Endodermal cell (in vitro differentiated cells): ENCODE measurements around the gene NCAPG2. TPM values are rescaled to one million over a fixed set of nuclear protein-coding genes. Genes with fewer than 3 reads are reported as not detected.

Experiments
- DNase-seq: peaks from one replicate; pipeline ENCODE4 v3.0.0-alpha.2; 2017
- H3K27ac ChIP-seq: 2 replicates; pipeline ENCODE4 v1.5.1; 2013; ENCODE audit warnings: mild to moderate bottlenecking, low read depth, low read length, moderate library complexity
- H3K27me3 ChIP-seq: 2 replicates; pipeline ENCODE4 v1.6.1; 2013; ENCODE audit warnings: mild to moderate bottlenecking, low read length, moderate library complexity; ENCODE audit not compliant: insufficient read depth, control insufficient read depth, poor library complexity, severe bottlenecking
- H3K36me3 ChIP-seq: 2 replicates; pipeline ENCODE4 v1.7.0; 2013; ENCODE audit warnings: mild to moderate bottlenecking, low read length, moderate library complexity; ENCODE audit not compliant: control insufficient read depth, insufficient read depth
- H3K4me1 ChIP-seq: one replicate; pipeline ENCODE4 v1.7.0; 2013; ENCODE audit warnings: low read length; ENCODE audit not compliant: control insufficient read depth, insufficient read depth
- H3K4me3 ChIP-seq: 2 replicates; pipeline ENCODE4 v1.5.1; 2013; ENCODE audit warnings: mild to moderate bottlenecking, low read length, moderate library complexity
- H3K9ac ChIP-seq: 2 replicates; pipeline ENCODE4 v1.6.1; 2013; ENCODE audit warnings: mild to moderate bottlenecking, low read length, moderate library complexity; ENCODE audit not compliant: poor library complexity, severe bottlenecking; ENCODE audit errors: extremely low read depth
- H3K9me3 ChIP-seq: 2 replicates; pipeline ENCODE4 v1.6.1; 2013; ENCODE audit warnings: mild to moderate bottlenecking, low read length, moderate library complexity; ENCODE audit not compliant: control insufficient read depth
- H3K27ac Mint-ChIP-seq: 2 replicates; pipeline ENCODE4 v1.8.0; 2020; ENCODE audit warnings: mixed read lengths
- H3K27me3 Mint-ChIP-seq: 2 replicates; pipeline ENCODE4 v1.8.0; 2021; ENCODE audit warnings: mild to moderate bottlenecking, mixed read lengths; ENCODE audit not compliant: insufficient read depth
- H3K36me3 Mint-ChIP-seq: 2 replicates; pipeline ENCODE4 v1.8.0; 2020; ENCODE audit warnings: low read depth, mixed read lengths
- H3K4me1 Mint-ChIP-seq: 2 replicates; pipeline ENCODE4 v1.8.0; 2020; ENCODE audit warnings: mixed read lengths
- H3K4me3 Mint-ChIP-seq: 2 replicates; pipeline ENCODE4 v1.8.0; 2020; ENCODE audit warnings: mild to moderate bottlenecking, moderate library complexity, mixed read lengths
- H3K9me3 Mint-ChIP-seq: 2 replicates; pipeline ENCODE4 v1.8.0; 2020; ENCODE audit warnings: mild to moderate bottlenecking, mixed read lengths
- WGBS, 2 experiments: methylation state at CpG; one replicate each; pipeline versions ENCODE4 v1.1.5 to v1.1.7; 2013; ENCODE audit warnings: missing lambda C conversion rate in 2 of 2, mixed read lengths in 1 of 2; ENCODE audit not compliant: insufficient coverage in 1 of 2, insufficient read length in 1 of 2; 5-methylcytosine and 5-hydroxymethylcytosine counted together
- total RNA-seq, 2 donors: library from RNA; stranded (reverse); fragmentation: NEBNext Ultra II Directional in 1 of 2; extraction: Animal tissue kit (Norgen Biotek cat#: 25700) in 1 of 2; gene quantifications; 2 replicates in 1 of 2; 3 replicates in 1 of 2; pipeline ENCODE4 v1.2.1, GENCODE V29; 2021
- TF ChIP-seq, protein P1 (sequence below): fragments of 200-600 bp; sonication (generic); conservative IDR thresholded peaks from 2 replicates; pipeline ENCODE4 v1.5.0; 2021; ENCODE audit warnings: antibody characterized with exemption, mild to moderate bottlenecking

Gene NCAPG2
- total RNA-seq, 2 donors from 2014 or later = 58.7 to 77.1 TPM

DNA sequence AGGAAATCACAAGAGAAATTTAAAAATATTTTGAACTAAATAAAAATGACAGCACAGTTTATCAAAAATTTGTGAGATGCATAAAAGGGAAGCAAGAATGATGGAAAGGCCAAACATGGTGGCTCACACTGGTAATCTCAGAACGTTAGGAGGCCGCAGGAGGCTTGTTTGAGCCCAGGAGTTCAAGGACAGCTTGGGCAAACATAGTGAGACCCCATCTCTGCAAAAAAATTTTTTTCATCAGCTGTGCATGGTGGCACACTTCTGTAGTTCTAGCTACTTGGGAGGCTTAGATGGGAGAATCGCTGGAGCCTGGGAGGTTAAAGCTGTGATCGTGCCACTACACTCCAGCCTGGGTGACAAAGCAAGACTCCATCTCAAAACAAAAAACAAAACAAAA, 62.5 kb downstream of the NCAPG2 start:
- peaks cover 57% of the 10 kb centered on the region for H3K36me3 Mint-ChIP-seq
- Histone ChIP-seq H3K27ac (no peak overlapping the region), H3K4me1 (no peaks in the 10 kb centered on the region), H3K36me3 (peaks cover 82% of the 10 kb centered on the region), H3K9me3 (no peaks in the 10 kb centered on the region), H3K9ac (no peak overlapping the region), H3K27me3 (no peaks in the 10 kb centered on the region), H3K4me3 (no peak overlapping the region)
- no peaks in the 10 kb centered on the region for H3K9me3 Mint-ChIP-seq
- TF ChIP-seq, protein P1, sequence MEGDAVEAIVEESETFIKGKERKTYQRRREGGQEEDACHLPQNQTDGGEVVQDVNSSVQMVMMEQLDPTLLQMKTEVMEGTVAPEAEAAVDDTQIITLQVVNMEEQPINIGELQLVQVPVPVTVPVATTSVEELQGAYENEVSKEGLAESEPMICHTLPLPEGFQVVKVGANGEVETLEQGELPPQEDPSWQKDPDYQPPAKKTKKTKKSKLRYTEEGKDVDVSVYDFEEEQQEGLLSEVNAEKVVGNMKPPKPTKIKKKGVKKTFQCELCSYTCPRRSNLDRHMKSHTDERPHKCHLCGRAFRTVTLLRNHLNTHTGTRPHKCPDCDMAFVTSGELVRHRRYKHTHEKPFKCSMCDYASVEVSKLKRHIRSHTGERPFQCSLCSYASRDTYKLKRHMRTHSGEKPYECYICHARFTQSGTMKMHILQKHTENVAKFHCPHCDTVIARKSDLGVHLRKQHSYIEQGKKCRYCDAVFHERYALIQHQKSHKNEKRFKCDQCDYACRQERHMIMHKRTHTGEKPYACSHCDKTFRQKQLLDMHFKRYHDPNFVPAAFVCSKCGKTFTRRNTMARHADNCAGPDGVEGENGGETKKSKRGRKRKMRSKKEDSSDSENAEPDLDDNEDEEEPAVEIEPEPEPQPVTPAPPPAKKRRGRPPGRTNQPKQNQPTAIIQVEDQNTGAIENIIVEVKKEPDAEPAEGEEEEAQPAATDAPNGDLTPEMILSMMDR = no peak
- H3K4me1 Mint-ChIP-seq = no peaks in the 10 kb centered on the region
- H3K27ac Mint-ChIP-seq = no peak overlapping the region
- DNase-seq = no peak
- H3K27me3 Mint-ChIP-seq = no peaks in the 10 kb centered on the region
- WGBS, 2 experiments = 94 to 100% methylated on average over 2 to 3 of the region's 4 CpGs
- no peak overlapping the region for H3K4me3 Mint-ChIP-seq

DNA sequence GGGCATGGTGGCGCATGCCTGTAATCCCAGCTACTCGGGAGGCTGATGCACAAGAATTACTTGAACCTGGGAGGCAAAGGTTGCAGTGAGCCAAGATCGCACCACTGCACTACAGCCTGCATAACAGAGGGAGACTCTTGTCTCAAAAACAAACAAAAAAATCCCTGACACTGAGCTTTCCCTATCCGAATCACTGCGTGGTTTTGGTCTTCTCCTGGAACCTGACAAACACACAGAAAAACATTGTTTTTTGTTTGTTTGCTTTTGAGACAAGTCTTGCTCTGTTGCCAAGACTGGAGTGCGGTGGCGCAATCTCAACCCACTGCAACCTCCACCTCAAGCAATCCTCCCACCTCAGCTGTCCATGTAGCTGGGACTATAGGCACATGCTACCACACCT, 66.6 kb downstream of the NCAPG2 start:
- Mint-ChIP-seq H3K9me3 (no peaks in the 10 kb centered on the region), H3K27me3 (no peaks in the 10 kb centered on the region), H3K4me3 (no peak overlapping the region), H3K4me1 (no peaks in the 10 kb centered on the region), H3K27ac (no peak overlapping the region), H3K36me3 (peaks cover 30% of the 10 kb centered on the region)
- no peaks in the 10 kb centered on the region for H3K27me3 ChIP-seq
- H3K4me3 ChIP-seq = no peak overlapping the region
- 93 to 94% methylated on average over 5 to 7 of the region's 7 CpGs for WGBS, 2 experiments
- DNase-seq = no peak
- no peak overlapping the region for H3K9ac ChIP-seq
- peaks cover 42% of the 10 kb centered on the region for H3K36me3 ChIP-seq
- TF ChIP-seq, protein P1 = no peak
- H3K4me1 ChIP-seq = no peaks in the 10 kb centered on the region
- H3K9me3 ChIP-seq = no peaks in the 10 kb centered on the region
- no peak overlapping the region for H3K27ac ChIP-seq

DNA sequence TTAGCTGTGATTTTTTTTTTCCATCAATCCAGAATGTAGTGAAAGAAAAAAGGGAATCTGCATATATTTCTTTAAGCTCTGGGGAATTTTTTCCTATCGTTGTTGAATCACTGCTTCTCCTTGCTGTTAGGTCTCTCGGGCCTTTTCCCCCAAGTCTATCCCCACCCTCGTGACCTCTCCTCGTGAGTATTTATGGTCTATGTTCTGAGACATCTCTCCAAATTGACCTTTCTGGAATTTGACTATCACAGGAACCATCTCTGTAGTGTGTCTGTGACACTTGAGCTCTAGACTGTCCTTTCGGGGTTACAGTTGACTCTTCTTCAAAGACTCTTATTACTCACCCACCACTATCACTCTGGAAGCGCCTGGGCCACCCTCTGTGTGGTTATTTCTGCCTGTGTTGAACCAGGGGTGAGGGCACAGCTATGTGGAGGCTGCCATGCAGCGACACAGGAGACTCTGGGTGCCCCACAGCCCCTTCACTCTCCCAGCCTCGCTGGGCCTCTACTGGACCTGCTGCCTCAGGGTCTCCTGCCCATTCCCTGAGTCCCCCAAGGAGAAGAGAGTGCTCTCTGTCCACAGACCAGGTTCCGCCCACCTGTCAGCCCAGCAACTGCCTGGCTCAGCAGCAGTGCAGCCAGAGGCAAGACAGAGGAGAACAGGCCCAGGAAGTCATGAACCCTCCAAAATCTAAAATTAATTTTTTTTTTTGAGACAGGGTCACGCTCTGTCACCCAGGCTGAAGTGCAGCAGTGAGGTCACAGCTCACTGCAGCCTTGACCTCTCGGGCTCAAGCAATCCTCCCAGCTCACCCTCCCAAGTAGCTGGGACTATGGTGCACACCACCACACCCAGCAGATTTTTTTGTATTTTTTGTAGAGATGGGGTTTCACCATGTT, 71.3 kb downstream of the NCAPG2 start:
- Histone ChIP-seq H3K27me3 (no peaks in the 10 kb centered on the region), H3K27ac (no peak overlapping the region), H3K4me1 (no peaks in the 10 kb centered on the region), H3K36me3 (peaks cover 27% of the 10 kb centered on the region), H3K9me3 (no peaks in the 10 kb centered on the region), H3K9ac (no peak overlapping the region), H3K4me3 (no peak overlapping the region)
- H3K36me3 Mint-ChIP-seq = peaks cover 42% of the 10 kb centered on the region
- H3K4me3 Mint-ChIP-seq = no peak overlapping the region
- TF ChIP-seq, protein P1 = no peak
- H3K9me3 Mint-ChIP-seq = no peaks in the 10 kb centered on the region
- no peak for DNase-seq
- no peaks in the 10 kb centered on the region for H3K27me3 Mint-ChIP-seq
- no peaks in the 10 kb centered on the region for H3K4me1 Mint-ChIP-seq
- 96 to 100% methylated on average over 6 to 11 of the region's 11 CpGs for WGBS, 2 experiments
- no peak overlapping the region for H3K27ac Mint-ChIP-seq
